Fibroblast of skin of abdomen (primary cell): Measurements from ENCODE around the gene RAPGEF6.

Source experiments
- DNase-seq: peaks from one replicate; pipeline ENCODE4 v3.0.0-alpha.2; 2013

RAPGEF6 gene

DNA sequence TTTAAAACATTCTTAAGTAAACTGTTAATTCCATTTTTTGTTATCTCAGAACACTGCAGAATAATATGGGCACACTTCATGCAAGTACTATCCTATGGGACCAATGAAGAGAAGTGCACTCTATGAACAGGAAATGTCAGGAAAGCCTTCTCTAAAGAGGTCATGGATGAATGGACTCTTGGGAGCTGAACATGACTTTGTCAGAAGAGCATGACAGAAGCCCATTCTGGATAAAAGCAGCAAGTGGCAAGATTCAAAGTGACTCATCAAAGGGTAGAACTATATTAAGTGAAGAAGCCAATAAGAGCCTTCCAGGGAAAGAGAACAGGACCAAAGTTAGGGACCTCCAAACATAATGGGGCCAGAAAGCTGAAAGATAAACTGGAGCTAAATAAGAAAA lies 94.0 kb downstream of the RAPGEF6 start:
- no peak for DNase-seq

DNA sequence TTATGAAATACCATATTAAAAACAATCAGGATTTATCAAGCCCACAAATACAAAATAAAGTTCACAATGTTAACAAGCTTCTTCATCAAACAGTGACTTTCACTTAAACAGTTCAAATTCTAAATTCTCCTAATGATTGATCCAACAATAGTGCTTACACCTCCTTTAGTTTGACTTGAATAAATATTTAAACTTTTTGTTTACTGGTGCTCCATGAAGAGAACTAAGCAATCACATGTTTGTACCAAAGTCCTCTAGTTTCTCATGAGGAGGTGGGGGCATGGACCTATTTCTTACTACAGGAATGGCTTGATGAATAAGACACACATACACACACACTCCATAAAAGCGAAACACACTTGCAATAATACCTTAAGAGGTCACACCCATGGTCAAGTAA lies 95.8 kb downstream of the RAPGEF6 start:
- no peak for DNase-seq

DNA sequence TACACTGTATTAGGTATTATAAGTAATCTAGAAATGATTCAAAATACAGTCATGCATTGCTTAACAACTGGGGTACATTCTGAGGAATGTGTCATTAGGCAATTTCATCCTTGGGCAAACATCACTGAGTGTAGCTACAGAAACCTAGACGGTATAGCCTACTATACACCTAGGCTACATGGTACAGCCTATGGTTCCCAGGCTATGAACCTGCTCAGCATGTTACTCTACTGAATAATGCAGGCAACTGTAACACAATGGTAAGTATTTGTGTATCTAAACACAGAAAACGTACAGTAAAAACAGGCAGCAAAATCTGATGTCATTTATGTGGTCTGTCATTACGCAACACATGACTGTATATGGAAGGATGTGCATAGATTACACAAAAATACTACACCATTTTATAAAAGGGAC lies 96.8 kb downstream of the RAPGEF6 start:
- peak; percentile 65 for DNase-seq

DNA sequence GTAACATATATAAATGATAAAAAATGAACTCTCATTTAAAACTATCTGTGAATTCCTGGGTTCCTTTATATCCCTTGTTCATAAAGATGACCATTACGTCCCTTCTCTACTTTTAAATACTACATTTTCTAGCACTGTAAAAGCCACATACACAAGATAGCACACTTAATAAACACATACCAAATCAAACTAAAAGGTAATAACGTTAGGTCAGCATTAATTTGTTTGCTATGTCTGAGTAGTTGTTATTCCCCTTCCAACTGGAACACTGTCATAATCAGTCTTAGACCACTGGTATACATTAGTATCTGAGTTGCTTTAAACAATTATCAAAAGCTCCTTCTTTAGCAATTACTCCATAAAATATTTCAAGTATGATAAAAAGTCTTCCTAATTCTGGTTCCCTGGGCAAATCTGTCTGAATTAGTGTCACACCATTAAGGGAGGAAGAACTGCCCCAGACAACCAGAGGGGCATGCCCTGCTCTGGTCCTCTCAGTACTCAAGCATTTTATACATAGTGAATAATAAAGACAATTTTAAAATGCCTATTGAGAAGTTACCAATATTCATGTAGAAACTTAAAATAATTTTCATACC lies 98.1 kb downstream of the RAPGEF6 start:
- no peak for DNase-seq

DNA sequence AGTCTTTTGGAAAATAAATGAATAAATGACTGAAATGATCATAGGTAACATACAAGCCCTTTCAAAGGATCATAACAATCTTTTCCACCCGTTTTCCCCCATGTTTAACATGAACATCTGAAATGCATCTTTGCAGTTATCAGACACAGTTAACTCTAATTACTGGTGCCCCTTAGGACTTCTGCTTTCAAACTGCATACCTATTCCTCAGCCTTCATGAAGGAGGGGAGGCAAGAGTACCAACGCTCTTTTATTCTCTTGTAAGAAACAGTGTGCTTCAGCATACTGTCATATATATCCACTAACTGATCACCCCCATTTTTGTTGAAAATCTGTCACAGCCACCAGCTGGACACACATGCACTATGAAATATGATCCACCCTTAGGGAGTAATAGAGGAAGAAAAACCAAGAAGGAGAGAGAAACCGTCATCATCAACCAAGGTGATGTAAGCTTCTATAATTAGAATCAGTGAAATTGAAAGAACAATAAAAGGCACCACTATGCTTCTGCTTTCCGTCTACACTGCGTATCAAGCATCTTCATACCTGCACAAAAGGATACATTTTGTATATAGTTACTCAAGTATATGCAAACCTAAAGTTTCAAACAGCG lies 98.7 kb downstream of the RAPGEF6 start:
- DNase-seq, result peak; percentile 31

DNA sequence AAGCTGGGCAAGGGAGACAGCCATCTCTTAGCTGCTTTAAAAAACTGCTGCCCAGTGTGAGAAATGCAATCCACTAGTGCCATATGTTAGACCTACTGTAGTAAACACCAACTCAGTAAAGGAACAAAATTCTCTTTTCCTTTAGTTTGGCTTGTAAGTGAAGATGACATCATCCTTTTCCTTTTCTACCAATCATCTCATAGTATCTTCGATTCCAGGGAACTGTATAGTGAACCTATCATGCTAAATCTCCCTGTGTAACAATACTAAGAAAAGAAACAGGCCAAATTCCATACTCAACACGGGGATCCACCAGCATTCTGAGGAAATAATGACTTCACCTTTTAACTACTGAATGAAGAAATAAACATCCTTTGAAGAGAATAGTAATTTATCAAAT lies 100.1 kb downstream of the RAPGEF6 start:
- no peak for DNase-seq

DNA sequence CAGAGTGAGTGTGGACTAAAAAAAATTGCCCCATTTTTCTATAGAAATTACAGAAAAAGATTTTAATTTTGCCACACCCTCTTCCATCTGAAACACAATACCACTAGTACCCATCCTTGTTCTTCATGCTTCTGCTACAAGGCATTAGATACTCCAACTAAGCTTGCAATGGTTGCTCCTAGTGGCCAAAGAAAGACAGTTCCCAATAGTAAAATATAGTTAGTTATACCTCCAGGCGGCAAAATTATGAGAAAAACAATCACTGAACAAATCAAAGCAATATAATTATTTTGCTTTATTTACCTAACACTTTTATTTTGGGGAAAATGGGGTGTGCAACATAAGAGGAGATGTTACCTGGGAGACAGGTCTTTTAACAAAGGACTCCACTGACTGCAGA lies 101.2 kb downstream of the RAPGEF6 start:
- no peak for DNase-seq

DNA sequence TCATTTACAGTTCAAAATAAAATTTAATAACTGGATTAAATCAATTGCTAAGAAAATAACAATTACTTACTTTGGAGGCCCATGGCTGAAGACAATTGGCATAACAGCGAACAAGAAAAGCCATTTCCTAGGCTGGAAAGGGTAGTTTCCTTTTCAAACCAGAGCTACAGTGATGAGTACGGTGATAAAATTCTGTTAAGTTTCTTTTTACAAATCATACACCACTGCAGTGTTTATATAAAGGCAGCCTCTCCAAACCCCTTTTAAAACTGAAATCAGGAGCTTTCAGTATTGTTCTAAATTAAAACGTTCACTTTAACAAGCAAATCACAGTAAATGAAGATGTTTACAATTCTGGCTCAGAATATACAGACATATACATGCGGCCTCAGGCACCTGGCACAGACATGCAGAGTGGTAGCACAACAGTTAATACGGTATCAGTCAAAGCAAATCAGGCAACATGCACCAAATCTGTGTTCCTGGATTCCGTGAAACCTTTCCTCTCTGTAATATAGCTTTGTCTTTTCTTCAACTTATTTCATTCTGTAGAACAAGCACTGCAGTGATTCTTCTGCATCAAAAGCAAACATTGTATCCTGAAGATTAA lies 102.9 kb downstream of the RAPGEF6 start:
- no peak for DNase-seq

DNA sequence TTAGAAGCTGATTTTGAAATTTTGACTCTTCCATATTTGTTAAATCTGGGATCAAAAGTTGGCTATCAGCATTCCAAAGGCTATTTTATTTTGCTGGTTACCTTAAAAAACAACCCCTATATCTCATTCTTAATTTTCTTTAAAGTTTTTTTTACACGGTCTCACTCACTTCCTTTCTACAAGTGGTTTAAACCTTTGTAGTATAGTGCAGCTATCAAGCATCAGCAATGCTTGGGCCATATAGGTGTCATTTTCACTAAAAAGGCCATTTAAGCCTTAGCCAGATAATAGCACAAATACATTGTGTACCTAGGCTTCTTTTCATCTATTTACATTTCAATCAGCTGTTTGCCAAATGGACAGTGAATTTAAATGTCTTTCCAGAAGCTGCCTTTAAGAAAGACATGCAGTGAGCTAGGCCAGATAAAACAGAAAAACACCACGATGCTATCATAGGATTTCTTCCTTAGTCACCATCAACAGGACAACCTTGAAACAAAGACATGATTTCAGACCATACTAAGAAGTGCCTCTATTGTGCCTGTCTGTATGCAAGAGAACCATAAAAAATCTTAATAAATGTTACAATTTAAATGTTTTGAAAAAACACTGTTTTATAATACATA lies 104.2 kb downstream of the RAPGEF6 start:
- no peak for DNase-seq

DNA sequence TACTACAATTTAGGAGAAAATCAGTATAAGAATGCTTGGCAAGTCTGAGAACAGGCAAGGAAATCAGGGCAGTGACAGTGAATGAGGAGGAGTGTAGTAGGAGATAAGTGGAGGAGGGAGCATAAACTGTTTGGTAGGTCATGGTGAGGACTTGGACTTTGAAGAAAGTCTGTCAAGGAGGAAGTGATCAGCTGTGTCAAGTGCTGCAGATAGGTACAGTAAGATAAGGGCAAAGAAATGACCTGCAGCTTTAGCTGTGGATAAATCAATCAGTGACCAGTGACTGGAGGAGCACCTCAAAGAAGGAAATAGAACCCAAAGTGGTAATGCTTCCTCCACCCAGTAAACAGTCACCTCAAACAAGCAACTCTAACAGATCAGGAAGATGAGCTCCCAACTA lies 106.3 kb downstream of the RAPGEF6 start:
- DNase-seq, result no peak

DNA sequence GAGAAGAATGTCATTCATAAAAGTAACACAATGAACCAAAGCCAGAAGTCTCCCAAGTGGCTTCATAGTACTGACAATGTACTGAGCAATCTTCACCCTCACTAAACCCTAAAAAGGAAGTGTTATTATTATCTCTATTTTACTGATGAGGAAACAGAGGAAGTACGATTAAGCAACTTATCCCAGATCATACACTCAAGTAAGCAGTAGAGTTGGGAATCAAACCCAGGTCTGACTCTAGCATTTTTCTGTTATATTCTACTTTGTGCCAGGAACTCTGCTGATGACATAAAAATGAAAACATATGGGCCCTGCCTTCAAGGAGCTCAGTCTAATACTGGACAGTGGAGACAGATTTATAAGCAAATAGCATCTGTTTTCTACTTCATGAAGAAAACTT lies 109.2 kb downstream of the RAPGEF6 start:
- peak; percentile 37 for DNase-seq

DNA sequence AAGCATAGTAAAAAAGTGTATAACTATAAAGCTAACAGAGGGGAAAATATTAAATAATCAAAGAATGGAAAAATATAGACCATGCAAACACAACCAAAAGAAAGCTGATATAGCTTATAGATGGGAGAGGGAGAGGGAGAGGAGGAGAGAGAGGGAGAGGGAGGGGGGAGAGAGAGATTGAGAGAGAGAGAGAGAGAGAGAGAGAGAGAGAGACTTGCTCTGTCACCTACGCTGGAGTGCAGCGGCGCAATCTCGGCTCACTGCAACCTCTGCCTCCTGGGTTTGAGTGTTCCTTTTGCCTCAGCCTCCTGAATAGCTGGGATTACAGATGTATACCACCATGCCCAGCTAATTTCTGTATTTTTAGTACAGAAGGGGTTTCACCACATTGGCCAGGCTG lies 110.6 kb downstream of the RAPGEF6 start:
- DNase-seq, result no peak

DNA sequence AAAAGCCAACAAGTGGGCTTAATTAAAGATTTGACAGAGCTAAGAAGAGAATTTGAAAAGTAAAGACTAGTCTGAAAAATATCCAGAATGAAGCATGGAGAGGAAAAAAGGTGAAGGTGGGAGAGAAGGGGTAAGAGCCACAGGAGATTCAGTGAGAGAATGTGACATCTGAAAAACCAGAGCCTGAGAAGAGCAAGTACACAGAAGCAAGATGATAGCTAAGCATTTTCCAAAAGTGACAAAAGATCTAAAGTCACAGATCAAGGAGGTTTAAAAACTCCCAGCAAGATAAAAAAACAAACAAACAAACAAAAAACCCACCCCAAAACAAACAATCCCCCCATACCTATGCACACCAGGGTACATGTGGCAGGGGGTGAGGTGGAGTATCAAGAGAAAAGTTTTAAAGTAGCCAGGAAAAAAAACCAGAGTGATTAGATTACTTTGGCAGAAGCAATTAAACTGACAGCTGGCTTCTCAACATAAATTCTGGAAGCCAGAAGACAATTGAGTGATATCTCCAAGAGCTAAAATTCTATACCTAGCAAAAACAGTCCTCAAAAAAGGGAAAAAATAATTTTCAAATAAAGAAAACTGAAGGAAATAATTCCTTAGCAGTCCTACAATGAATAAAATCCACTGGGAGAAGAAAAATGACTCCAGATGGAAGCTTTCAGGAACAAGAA lies 111.4 kb downstream of the RAPGEF6 start:
- DNase-seq, result no peak

DNA sequence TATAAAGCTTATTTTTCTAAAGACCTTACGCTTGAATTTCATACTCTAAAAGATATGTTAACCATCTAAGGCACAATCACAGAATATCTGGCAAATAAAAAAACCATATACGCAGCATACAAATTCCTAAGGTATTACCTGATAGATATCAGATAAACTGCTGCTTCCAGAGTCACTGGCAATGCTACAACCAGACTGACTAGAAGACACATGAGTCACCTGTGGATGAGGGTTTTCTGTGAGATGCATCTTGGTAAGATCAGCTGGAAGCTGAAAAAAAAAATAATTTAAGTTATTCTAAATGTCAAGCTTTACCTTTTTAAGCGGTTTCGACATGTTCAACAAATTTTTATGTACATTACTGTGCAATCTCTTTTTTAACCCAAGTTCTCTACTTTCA lies 113.8 kb downstream of the RAPGEF6 start:
- peak; percentile 68 for DNase-seq

DNA sequence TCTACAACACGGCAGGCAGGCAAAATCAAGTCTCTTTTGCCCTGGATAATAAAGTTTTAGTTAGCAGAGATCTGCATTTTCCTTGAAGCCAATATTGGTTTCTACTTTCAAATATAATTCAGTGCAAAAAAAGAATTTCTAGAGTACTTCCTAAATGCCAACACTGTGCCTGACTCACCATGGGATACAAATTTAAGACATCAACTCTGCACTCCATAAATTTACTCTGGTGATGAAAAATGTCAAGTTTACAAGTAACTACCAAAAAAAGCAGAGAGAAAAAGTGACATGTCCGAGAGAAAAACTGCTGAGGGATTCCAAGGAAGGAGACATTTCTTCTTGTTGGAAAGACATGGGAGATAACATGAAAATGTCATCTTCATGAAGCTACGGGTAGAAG lies 119.7 kb downstream of the RAPGEF6 start:
- DNase-seq, result peak; percentile 45

DNA sequence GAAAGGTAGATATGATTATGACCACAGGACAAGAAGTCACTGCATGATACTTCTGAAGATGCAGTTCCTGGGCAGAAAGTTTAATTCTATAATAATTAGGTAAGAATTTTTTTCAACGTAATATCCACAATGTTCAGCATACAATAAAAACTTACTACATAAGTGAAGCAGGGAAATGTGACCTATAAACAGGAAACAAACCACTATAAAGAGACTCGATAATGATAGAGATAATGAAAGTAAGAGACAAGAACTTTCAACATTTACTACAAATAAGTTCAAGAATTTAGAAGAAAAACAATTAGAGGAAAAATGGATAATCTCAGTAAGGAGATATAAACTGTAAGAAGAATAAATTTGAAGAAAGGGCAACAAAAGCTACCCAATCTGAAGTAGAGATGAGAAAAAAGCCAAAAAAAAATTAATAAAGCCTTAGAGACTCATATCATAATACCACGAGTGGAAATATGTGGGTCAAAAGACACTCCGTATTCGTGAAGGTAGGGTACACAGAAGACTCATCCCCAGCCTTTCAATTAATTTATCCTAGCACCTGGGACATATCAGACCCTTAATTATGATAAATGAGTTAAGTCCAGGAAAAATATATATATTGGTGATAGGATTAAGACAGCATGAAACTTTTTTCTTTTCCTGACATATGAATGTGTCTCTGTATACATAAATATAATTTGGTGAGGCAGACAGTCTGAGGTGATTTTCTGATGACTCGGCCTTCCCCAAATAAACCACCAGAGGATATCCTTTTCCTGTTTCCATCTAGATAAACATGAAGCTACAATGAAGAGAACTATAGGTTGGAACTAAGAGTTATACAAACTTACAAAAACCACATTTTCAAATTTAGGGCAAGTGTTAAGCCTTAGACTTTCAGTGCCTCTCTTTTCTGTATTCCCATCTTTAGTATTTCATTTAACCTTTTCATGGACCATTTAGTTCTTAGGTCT lies 120.4 kb downstream of the RAPGEF6 start:
- peak; percentile 20 for DNase-seq

DNA sequence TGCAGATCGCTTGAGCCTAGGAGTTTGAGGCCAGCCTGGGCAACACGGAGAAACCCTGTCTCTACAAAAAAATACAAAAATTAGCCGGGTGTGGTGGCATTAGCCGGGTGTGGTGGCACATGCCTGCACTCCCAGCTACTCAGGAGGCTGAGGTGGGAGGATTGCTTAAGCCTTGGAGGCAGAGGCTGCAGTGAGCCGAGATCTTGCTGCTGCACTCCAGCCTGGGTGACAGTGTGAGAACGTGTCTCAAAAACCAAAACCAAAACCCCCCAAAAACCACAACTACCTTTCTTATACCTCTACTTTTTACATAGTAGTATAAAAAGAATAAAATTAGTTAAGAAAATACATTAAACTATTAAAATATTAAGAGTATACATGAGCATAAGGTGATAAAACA lies 121.2 kb downstream of the RAPGEF6 start:
- no peak for DNase-seq

DNA sequence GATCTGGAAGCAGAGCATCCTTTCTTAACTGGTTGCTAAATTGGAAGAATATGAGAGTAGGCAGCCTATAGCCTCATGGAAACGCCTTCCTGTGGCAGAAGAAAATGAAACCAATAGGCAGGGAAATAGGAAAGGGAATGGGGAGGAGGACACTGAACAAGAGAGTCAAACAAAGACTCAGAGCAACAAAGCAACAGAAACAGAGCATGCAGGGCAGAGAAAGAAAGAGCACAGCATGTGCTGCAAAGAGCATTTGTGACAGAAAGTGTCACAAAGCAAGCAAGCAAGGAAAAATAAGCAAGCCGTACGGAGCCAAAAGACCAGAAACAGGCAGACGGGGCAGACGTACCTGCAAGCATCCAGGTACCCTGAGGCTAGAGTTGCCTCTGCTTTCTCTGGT lies 123.1 kb downstream of the RAPGEF6 start:
- DNase-seq, result no peak

DNA sequence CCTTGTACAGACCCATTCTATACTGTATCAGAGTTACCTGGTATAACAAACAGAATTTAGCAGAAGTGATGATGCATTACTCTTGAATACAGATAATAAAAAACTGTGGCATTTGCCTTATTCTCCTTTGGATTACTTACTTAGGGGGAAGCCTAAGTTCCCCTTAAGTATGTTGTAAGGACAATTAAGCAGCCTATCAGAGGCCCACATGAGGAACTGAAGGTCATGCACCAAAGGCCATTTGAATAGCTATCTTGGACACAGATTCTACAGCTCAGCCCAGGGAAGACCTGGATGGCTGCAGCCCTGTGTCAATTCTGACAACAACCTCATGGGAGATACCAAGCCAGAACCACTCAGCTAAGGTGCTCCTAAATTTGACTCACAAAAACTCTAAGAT lies 125.2 kb downstream of the RAPGEF6 start:
- DNase-seq, result no peak

DNA sequence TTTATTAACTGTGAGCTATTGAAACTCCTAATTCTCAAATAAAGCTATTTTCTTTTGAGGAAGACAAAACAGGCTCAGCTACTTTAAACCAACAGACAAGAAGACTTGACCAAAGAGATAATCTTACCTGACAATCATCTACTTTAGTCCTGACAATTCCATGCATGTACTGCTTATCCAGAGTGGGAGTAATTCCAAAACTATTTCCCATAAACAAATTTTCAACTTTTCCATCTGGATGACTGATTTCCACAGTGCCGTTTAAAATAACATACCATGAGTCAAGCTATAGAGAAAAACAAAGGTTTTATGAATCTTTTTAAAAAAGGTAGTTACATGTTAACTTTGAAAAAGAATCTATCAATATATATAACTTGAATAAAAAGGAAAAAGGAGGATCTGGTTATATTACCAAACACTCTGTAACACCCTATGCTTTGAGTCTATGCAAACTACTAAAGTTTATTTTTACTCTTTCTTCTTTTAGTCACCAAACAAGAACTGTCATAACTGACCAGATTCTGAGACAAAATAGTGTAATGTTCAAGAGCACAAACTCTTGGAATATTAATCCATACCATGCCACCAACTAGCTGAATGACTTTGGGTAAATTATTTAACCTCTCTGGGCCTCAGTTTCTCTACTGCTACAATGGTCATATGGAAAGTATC lies 129.7 kb downstream of the RAPGEF6 start:
- peak; percentile 16 for DNase-seq

DNA sequence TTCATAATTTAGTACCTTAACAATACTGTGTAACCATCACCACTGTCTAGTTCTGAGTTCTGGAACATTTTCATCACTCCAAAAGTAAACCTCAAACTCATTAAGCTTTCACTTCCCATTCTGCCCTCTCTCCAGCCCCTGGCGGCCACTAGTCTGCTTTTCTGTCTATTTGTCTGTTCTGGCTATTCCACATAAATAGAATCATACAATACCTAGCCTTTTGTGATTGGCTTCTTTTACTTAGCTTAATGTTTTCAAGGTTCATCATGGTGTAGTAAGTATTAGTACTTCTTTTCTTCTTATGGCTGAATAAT lies 138.7 kb downstream of the RAPGEF6 start:
- no peak for DNase-seq
